ENCODE measurements around the gene FOXP1.
A peak's percentile ranks its signal among the peaks of the same experiment; 100 is the strongest.

Gene FOXP1

DNA sequence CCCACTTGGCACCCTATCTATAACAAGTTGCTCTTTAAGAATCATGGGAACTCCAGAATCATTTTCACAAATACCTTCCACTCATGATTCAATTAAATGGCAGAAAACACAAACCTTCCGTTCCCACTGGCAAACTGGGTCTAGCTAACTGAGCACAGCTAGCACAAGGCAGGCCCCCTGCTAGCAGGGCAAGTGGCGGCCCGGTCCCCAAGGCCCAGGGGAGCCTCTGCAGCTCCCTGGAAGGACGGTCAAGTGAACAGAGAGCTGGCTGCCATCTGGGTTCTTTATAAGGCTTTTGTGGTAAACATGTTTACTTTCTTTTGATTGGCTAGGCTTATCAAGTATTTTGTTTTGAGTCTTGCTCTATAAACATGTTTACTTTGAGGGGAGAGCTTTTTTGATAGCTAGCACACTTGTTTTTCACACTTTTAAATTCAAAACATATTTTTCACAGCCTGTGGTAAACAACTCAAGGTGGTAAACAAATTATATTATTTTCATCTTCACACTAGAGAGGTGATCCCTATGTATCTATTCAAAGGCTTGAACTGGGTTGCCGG lies 81.4 kb downstream of the FOXP1 start:
- DNase-seq, result no peak

DNA sequence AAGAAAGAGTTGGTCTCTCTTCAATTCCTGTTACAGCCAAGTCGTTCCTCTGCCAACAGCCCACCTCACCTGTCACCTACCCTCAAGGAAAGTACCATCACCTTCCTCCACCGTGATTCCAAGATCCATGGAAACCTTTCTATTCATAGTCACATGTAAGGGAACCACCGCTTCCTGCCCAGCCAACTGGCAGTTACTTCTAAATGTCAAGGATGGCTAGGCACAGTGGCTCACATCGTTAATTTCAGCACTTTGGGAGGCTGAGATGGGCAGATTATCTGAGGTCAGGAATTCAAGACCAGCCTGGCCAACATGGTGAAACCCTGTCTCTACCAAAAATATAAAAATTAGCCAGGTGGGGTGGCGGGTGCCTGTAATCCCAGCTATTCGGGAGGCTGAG lies 82.8 kb downstream of the FOXP1 start:
- DNase-seq, result no peak

DNA sequence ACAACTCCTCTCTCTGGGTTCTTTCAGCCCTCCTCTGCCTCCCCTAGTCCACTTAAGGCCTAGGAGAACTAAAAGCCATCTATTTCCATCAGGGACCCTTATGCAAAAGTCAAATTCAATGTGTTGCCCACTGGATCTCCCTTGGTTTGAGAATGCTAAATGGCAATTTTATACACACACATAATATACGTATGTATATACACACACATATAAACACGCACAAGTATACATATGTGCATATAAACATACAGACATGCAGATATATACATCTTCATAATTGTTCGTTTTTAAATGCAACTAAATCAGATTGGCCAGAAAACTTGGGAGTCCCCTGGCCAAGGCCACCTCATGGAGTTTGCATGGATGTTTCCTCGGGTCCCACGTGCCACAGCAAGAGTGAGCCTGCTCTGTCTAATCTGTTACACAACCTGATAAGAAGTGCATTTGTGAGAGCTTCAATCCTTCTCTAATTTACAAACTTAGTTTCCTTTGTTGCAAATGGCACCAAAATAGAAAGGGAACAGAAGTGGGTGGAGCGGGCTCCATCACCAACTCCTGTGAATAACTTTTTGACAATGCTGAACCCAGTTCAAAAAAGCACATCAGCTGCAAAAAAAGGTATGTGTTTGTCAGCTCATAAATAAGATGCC lies 84.2 kb downstream of the FOXP1 start:
- no peak for DNase-seq

DNA sequence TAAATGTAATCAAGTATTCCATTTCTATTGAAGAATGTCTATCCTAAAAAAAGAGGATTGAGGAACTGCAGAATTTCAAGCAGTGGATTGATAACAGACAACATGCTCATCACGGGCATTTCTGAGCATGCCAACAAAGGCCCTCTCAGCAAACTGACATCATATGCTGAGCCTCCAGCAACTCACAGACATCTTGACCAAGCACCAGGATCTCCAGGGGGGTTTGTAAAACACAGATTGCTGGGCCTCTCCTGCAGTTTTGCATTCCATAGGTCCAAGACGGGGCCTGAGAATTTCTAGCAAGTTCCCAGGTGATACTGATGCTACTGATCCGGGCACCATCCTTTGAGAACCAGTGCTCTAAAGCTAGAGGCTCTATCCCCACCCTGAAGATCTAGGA lies 85.0 kb downstream of the FOXP1 start:
- DNase-seq, result no peak

DNA sequence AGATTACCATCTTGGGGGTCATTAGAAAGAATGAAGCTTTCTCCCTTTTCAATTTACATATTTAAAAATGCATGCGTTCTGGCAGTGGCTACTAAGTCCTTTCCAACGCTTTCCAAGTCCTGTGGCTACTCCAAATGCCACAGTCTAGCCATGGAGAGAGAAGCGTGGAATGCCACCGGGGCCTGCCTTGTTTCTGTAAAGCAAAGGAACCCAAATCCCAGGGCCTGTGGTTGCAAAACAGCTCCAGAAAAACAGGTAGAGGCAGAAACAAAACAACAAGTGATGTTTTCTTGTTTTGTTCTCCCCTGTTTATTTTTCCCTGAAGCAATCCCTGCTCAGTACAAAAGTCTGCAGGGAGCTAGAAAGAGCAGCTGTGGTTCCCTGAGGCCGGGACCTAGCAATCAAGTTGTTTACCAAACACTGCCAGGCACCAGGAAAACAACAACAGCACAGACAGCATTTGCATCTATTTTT lies 85.5 kb downstream of the FOXP1 start:
- no peak for DNase-seq

DNA sequence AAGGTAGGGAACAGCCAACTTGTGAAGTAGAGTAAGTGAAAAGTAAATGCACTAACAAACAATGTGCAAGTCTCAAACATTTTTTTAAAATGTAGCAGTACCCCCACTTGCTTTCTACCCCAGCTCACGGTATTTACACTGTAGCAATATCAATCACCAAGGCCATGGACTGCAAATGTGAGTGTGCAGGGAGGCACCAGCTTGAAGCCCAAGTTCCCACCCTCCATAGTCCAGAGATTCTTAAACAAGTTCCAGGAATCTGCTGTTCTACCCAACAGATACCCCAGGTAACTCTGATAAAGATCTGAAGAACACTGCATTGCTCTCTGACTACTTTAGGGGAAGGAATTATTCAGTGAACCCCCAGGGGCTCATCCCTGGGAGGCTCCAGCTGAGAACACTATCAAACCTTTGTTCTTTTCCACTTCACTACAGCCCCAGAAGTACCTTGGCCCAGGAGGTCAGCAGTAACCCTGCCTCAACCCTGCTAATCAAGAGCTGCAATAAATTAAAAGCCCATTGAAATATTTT lies 86.1 kb downstream of the FOXP1 start:
- no peak for DNase-seq

DNA sequence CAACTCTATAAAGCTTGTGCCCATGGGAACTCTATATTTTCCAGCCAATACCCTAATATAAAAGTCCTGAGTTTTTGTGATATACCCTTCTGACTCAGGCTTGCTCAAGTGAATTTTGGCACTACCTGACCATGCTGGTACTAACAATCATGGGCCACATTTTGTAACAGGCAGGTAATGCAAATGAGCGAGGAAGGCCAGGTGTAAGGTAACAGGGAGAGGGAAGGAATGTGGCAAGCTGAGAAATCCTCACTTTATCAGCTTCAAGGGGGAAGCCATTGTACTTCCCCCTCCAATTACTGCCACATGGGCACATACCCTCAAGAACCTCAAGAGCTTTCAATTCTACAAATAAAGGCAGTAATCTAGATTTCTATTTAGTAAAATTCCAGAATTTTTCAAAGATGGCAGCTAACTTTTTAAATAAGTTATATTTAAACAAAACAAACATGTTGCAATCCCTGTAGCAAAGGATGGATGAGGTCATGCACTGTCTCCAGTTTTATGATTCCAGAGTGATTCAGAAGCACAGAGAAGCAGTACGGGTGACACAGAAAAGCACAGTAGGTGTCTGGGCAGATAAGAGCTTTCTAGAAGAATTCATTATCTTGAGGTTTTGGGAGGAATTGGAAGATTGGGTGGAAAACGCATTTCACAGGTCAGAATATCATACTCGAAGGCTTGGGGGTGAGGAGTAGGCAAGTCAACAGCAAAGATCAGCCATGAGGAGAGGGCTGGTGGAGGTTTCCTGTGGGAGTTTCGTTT lies 87.6 kb downstream of the FOXP1 start:
- peak; percentile 67 for DNase-seq

DNA sequence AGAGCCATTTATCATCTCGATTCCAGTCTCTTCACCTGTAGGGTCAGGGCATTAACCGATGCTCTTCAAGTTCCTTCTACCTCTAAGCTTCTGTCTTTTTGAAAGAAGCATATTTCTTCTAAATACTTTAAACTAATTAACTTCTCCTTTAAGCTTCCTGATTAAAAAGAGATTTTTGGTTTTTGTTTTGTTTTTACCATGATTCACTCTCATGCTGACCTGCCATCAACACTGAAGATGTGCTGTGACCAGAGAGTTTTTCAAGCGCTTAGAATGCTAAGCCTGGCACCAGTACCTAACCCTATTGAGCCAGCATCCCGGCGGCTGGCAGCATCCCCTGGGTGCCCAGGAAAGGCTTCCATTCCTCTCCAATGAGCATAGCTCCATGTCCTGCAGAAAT lies 89.3 kb downstream of the FOXP1 start:
- no peak for DNase-seq

DNA sequence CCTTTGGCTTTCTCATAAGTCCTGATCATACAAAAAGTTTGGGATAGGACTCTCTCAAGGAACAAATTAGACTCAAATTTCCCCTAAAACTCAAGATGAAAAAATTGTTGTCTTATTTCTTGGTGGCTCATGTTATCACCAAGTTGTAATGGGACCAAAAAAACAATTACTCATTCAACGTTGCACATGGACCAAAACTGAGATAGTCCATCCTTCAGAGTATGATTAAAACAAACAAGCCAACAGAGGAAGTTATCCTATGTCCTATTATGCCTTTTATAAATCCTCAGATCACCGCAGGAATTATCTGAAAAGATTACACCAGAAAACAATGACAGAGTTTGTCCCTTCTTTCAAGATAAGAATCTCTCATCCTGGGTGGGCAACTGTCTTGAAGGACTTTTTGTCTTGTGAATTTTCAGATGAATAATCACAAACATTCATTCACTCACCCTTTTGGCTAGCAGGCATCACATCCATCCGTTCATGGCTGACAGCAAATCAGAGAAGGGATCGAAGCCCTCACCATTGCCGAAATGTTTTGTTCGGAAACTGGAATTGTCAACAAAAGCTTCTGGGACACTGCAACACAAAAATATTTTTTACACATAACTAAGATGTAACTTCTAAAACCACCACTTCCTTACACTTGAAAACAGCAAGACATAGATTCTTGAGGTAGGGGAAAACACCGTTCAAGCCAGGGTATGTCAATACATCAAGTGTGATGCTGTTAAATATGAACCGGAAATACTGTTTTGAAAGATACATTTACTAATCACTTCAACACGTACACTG lies 90.4 kb downstream of the FOXP1 start:
- peak; percentile 44 for DNase-seq

DNA sequence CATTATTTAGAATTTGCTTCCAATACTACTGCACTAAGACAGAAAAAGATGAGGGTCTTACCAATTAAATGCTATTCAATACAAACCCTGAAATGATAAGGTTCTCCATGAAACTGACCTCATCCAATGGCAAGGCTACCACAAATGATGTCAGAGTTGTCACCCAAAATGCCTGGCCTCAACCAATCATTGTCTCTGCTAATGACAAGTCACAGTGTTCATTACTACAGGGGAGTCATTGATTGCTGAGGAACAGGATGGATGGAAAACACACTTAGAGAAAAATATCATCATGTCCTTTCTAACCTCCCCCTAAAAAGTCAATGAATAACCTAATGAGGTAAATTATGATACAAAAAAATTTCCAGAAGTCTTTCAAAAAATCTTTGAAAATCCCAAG lies 91.0 kb downstream of the FOXP1 start:
- DNase-seq, result no peak

DNA sequence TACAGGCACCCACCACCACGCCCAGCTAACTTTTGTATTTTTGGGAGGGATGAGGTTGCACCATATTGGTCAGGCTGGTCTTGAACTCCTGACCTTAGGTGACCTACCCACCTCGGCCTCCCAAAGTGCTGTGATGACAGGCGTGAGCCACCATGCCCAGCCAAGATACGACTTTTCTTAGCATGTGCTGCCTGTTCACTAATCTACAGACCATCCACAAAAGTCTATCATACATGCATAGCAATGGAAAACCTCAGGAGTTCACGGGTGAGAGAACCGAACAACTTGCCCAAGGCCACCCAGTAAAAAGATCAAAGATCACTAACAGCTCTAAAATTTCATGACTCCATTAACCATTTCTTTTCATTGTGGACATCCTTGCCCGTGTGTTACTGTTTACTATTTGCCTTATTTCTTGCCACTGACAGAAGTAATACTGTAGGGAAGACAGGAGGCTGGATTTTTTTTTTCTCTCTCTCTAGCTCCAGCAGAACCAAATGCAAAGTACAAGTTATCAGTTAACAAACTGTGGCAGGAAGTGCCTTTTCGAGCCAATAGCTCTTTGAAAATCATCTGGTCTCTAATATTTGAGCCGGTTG lies 92.3 kb downstream of the FOXP1 start:
- no peak for DNase-seq

DNA sequence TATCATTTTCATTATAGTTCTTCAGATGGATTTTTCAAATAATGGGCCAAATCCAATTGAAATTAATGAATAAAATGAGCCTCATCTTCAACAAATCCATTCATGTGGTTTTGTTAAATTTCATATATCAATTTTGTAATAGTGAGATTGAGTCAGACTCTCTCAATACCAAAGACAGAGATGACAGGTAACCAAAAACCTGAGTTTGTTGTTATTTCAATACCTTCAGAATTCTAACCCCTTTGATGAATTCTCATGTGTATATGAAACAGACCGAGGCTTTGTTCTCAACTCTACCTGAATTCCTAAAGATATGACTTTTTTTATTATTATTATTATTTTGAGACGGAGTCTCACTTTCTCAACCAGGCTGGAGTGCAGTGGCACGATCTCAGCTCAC lies 92.8 kb downstream of the FOXP1 start:
- DNase-seq, result no peak

DNA sequence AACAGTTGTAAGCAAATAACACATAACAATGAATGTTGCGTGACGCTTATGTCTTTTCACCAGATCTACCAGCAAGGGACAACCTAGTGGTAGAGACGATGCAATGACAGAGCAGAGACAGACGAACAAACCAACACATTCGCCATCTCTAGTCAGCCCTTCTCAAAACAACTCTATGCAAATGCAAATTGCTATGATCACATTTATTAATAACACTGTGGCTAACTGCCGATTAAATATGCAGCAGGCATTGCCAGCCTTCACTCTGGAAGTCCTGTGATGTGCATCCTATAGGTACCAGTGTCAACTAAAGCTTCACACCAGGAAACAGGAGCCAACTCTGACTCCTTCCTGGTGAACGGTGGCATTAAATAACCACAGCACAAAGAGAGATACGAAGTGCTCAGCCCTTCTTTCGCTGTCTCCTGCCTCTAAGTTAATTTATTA lies 94.2 kb downstream of the FOXP1 start:
- DNase-seq, result peak; percentile 27

DNA sequence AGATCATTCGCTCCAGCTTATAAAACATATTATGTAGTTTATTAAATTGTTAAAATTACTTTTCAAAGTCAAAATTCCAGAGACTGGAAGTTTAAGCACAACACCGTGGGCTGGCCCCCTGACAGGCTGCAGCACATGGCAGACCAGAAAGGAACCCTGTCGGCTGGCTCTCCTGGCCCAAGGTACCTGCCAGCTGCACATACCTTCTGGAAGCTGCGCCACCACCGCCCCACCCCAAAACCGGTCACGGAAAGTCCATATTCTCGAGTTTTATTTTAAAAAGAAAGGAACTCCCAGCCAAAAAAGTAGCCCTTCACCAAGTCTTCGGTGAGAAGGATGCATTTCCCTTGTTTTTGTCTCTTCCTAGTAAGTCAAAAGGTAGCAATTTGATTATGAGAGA lies 94.6 kb downstream of the FOXP1 start:
- DNase-seq, result no peak

DNA sequence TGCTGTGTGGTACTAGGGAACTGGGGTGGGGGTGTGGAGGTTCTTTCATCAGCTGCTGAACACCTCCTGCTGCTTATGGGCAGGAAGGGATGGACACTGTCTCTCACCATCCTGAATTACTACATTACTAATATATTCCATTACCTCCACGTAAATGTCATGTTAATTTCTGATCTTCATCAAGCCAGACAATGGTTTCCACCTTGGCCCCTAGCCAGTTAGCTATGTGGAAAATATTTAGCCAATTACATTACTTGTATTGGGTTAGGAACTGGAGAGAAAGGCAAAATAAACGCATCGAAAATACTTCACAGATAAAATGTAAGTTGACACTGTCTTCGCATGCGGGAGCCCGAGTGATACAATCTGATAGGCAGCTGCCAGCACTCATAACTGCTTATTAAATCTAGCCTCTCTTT lies 95.1 kb downstream of the FOXP1 start:
- no peak for DNase-seq

DNA sequence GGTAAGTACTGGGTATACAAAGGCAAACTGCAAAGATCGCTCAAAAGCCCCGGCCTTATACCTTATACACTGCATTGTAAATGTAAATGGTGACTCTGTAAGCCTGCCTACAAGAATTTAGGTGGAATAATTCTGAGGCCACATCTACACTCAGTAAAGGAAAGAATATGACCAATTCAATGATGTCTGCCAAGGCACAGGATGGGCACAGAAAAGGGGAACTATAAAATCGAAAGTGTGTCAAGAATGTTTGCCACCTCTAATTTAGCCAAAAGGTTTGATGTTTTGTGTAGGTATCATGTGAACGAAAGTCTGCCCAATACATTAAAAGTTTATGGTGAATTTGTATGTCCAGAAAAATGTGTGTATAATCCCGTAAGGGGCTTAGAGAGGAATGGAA lies 96.1 kb downstream of the FOXP1 start:
- DNase-seq, result no peak

DNA sequence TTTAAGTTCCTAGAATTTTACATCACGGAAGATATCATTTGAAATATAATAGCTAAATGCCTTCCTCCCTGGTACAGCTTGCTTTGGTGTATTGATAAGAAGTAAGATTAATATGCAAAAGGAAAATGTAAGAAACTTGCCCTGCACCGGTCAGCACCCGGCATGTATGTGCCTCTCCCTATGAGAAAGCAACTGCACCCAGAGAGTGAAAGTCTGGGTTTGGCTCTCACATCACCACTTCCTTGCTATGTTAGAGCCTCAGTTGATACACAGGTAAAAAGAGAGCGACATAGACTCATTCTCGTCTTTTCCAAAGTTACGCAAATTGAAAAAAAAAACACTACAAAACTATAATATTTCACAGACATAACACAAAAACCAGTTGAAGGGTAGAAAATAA lies 96.7 kb downstream of the FOXP1 start:
- DNase-seq, result peak; percentile 39

DNA sequence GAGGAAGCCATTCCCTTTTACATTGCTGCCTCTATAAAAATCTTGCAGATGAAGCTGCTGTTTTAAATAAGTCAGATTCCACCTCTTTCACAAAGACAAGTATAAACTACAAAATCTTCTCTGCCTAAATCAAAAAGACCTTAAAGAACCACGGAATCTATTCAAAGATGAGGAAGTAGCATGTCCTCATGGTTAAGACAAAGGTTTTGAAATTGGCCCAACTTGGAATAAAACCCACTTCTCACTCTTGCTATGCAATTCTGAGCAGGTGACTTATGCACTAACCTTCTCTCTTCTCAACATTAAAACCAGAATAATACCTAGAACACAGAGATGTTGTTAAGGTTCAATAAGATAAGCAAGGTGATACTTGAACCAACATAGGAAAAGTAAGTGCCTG lies 97.6 kb downstream of the FOXP1 start:
- DNase-seq, result no peak

DNA sequence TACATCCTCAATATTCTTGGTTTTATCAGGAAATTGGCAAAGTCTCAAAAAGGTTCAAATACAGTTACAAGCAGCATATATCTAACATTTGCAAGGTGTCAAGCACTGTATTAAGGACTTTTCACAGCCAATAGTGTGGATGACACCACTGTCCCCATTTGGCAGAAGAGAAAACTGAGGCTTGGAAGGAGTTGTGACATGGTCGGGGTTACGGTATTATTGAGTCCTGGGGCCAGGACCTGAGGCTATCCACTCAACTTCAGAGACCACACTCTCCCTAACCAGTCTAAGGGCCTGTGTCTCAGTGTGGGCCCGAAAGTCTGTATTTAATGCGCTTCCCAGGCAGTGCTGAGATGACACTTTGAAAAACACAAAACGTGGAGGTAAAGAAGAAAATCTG lies 99.1 kb downstream of the FOXP1 start:
- no peak for DNase-seq

DNA sequence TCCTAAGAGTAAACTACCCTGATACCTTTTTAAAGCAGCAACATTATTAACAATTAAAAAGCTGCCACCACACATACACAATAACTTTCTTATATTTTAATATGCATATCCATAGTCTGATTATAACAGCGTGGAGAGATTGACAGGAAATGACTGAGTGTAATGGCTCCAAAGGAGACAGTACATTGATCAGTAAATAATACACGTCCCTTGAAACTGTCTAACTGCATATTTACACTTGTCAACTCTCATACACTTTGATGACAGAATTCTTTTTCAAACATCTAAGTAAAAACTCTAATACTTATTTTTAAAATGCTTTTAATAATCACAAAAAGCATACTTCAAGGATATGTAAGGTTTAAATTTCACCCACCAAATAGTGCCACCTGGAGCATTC lies 99.5 kb downstream of the FOXP1 start:
- DNase-seq, result no peak

DNA sequence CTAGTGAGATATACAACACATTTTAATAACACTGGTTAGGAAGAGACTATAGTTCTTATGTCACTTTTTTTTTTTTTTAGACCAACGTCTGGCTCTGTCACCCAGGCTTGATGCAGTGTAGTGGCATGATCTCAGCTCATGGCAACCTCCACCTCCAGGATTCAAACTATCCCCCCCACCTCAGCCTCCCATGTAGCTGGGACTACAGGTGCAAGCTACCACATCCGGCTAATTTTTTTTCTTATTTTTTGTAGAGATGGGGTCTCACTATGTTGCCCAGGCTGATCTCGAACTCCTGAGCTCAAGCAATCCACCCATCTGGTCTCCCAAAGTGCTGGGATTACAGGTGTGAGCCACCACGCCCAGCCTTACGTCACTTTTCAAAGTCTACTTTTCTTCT lies 100.8 kb downstream of the FOXP1 start:
- DNase-seq, result no peak

DNA sequence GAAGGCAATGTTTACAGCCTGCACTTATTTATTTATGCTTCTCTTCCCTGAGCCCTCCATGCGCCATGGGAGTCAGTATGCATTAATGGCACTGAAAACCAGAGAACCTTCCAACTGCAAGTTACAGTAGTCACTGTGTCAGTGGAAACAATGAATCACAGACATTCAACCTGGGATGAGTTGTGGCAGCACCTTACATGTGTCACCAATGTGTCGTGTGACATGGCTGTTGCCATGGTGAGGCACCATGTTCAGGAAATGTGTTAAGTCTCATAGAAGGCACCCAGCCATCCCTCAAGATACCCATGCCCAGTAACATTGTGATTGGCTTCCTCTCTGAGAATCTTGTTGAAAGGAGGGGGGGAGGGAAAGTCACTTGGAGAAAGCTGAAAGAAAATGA lies 105.0 kb downstream of the FOXP1 start:
- peak; percentile 67 for DNase-seq

DNA sequence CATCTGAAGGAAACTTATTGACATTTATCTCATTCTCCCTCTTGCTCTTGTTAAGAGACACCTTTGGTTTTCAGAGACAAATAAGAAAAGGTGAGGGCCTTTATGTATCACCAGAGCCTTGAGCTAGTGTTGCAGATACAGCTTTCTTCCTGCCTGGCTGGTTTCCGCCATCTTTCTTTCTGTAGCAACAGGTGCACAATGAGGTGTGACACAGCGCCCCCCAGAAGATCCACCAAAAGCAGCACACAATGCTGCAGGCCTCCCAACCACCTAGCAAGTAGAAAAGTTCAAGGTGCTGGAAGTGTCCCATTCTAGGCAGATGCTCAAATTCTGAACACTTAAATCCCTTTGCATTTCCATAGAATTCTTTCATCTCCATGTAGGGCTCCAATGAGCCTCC lies 106.6 kb downstream of the FOXP1 start:
- no peak for DNase-seq

All from activated CD4-positive, alpha-beta T cell treated with anti-CD3 and anti-CD28 coated beads, Interleukin-10, Interleukin-2, amounts not matched to agents 100 ng/mL and 50 ng/mL, durations not matched to agents 16 hours and 8 hours (primary cell).